ENCODE results near the gene ABCA5.

- no peak for TF ChIP-seq EZH2 (IDR thresholded peaks at IDR 0.05; ENCODE audit: insufficient read depth, poor library complexity, severe bottlenecking)
- no peak for TF ChIP-seq EZH2phosphoT487 (IDR thresholded peaks at IDR 0.05; ENCODE audit: insufficient read depth, low read depth)
Observed at GRCh38 chr17:69239611-69240600, 87.0 kb downstream of the ABCA5 start.
